GM21367 (cell line): ENCODE data around the gene RSAD1.

Experiments used
- ATAC-seq: cut with Tn5 transposase; IDR thresholded peaks from one replicate; pipeline ENCODE4 v1.9.1; 2021; ENCODE audit not compliant: unreplicated experiment

The RSAD1 gene

DNA sequence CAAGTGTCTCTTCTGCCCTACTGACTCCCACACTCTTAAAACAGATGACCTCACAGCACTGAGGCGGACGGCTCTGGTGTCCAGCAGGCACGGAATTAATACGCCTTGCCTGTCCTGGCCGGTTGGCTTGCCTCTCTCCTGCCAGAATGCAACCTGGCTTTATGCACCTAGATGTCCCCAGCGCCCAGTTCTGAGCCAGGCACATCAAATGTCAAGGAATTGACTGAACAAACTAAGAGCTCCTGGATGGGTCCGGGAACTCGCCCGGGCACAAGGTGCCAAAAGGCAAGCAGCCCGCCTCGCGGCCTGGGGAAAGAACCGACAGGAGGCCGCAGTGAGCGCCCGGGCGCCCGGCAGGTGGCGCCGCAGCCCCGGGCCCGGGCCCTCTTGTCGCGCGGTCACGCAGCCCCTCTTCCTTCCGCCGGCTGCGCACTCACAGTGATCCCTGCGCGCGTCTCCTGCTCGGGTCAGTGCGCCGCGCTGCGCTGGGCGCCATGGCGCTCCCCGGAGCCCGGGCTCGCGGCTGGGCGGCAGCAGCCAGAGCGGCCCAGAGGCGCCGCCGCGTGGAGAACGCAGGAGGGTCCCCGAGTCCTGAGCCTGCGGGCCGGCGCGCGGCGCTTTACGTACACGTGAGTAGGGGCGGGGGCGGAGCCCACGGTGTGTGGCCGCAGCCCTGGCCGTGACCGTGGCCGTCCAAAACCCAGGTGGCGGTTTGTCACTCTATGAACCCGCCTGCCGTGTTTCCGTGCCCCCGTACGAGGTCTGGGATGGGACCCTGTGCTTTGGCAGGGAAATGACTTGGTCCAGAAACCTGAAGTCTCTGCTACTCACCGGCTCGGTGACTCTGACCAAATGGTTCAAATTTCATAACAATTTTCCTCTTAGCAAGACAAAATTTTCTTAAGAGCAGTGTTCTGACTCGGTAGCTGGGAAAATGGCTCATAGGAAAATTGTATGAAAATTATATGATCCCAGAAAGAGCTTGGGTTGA lies at the start of gene RSAD1:
Gene RSAD1, plus strand, starts transcription at position 470 of the 991 bp plus-strand sequence. Its CDS starts 25 bp downstream, at position 495.
- peak; percentile 84 for ATAC-seq

DNA sequence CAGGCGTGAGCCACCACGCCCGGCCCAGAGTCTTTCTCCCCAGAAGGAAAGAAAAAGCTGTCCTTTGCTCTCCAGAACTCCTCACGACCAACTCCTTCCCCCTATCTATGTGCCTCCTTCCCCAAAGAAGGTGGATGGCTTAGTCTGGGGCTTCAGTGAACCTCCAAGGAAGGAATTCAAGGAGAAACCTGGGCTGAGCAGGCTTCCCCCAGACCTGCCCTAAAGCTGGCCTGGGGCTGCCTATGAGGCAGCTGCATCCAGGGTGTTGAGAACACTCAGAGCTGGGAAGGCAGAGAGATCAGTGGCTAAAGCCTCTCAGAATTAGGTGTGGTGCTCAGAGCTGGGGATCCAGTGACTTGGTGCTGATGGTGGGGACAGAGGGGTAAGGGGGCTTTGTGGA lies 48.9 kb upstream of the RSAD1 start:
- no peak for ATAC-seq

DNA sequence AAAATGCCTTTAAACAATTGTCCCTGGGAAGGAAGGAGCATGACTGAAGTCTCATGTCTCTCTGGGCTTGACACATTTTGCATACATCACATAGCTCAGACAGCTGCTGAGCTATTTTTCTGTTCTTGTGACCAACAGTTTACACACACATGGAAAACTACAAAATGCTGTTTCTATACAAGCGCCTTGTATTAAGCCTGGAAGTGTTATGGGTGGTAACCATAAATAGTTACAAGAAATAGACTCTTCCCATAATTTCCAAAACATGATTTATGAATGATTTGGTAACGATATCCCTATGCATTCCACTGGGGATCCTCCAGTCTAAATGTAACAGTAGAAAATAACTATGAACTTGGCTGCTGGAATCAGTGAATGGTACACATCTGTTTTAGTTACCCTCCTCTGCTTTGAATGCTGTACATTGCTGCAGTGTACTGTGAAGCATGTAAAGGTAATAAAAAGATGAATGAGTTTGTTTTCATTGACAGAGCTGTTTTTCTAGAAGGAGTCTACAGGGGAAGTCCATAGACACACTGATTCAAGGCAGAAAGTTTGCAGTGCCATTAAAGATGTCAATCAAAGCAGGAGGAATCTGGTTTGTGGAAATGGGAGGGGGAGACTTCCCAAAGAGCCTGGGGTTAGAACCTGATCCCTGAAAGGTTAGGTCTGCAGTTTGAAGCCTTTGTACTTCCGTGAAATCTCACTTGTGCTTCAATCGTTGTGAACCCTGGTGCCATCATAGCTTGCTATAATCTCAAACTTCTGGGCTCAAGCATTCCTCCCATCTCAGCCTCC lies 47.6 kb upstream of the RSAD1 start:
- no peak for ATAC-seq

GRCh38 chr17:50432125-50432762 lies 46.4 kb upstream of the RSAD1 start:
- ATAC-seq = no peak

DNA sequence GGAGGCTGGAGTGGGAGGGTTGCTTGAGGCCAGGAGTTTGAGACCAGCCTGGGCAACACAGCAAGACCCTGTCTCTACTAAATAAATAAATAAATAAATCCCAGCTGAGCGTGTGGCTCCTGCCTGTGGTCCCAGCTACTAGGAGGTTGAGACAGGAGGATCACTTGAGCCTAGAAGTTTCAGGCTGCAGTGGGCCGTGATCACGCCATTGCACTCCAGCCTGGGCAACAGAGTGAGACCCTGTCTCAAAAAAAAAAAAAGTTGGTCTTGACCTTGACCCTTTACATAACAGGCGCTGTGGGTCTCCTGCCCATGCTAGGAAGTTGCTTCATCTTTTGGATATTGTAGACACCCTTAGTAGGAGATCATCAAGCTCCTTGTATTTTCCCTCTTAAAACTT lies 41.3 kb upstream of the RSAD1 start:
- no peak for ATAC-seq

- no peak for ATAC-seq
These were observed 39.7 kb upstream of the RSAD1 start for GRCh38 chr17:50439008-50439407.

GRCh38 chr17:50440172-50440837 lies 38.4 kb upstream of the RSAD1 start:
- ATAC-seq = no peak

GRCh38 chr17:50440838-50441829 lies 37.5 kb upstream of the RSAD1 start:
- ATAC-seq = no peak

DNA sequence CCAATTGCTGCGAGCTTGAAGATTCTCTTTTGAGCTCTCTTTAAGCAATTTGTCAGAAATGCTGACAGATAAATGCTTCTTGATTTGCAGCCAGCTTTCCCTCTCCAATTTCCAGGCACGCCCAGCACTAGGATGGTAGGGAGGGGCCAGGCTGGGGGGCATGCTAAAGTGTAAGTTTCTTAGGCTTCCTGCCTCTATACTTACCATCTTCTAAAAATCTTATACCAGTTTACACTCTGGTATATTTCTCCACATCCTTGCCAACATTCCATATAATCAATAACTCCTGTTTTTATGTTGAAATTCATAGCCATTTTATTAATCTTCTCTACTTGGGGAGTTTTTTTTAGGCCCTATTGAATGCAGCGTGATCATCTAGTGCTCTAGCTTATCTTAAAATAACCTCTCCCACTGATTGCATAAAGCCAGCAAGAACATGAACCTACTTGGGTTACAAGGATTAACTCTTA lies 35.1 kb upstream of the RSAD1 start:
- ATAC-seq = no peak

DNA sequence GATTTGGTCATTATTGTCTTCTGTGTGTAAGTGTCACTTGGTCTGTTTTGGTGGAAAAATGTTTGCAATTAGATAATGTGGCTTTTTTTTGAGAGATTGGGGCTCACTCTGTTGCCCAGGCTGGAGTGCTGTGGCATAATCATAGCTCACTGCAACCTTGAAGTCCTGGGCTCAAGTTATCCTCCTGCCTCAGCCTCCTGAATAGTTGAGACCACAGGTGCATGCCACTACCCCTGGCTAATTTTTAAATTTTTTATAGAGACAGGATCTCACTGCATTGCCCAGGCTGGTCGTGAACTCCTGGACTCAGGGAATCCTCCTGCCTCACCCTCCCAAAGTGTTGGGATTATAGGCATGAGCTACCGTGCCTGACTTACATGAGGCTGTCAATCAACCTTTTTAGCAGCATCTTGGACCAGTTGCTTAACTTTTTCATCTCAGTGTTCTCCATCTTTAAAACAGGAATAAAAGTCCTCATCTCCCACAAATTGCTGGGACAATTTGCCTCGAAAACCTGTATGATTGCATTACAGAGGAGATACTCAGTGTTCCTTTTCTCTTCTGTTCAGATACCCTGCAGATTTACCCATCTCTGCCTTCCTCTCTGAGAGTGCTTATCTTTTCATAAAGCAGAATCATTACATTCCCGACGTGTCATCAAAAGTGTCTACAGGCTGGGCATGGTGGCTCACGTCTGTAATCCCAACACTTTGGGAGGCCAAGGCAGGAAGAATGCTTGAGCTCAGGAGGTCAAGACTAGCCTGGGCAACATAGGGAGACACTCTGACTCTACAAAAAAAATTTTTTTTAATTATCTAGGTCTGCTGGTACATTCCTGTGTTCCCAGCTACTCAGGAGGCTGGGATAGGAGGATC lies 33.6 kb upstream of the RSAD1 start:
- ATAC-seq = no peak

GRCh38 chr17:50445730-50446325 lies 32.8 kb upstream of the RSAD1 start:
- ATAC-seq = no peak

GRCh38 chr17:50447870-50448595 lies 30.6 kb upstream of the RSAD1 start:
- ATAC-seq = no peak

GRCh38 chr17:50448643-50449042 lies 30.0 kb upstream of the RSAD1 start:
- no peak for ATAC-seq

DNA sequence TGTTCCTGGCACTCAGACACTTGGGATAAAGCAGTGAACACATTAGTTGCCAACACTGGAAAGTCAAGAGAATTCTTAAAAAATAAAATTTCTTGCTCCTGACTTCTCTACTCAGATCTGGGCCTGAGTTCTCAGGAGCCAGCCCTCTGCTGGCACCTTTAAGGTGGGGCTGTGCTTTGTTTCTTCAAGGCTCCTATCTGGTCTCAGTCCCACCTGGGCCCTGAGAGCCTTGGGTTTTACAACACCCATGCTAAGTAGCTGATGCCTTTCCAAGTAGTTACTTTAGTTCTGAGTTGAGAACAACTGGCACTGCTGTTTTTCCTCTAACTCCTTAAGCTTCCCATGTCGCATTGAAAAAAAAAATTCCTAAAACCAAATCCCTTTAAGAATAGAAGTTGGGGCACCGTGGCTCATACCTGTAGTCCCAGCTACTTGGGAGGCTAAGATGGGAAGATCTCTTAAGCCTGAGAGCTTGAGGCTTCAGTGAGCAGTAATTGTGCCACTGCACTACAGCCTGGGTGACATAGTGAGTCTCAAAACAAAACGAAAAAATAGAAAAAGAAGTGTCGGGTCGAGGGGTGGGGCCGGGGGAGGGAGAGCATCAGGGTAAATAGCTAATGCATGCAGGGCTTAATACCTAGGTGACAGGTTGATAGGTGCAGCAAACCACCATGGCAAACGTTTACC lies 26.6 kb upstream of the RSAD1 start:
- no peak for ATAC-seq

- no peak for ATAC-seq
These were observed 25.9 kb upstream of the RSAD1 start for GRCh38 chr17:50452630-50453300.

DNA sequence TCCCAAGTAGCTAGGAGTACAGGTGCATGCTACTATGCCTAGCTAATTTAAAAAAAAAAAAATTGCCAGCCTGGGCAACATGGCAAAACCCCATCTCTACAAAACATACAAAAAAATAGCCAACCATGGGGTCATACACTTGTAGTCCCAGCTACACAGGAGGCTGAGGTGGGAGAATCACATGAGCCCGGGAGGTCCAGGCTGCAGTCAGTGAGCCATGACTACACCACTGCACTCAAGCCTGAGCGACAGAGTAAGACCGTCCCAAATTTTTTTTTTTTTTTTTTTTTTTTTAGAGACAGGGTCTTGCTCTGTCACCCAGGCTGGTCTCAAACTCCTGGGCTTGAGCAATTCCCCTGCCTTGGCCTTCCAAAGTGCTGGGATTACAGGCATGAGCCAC lies 24.8 kb upstream of the RSAD1 start:
- no peak for ATAC-seq
